GM21526 (cell line): ENCODE data around the gene TRIM36.

ENCODE experiments used
- ATAC-seq: cut with Tn5 transposase; IDR thresholded peaks from one replicate; pipeline ENCODE4 v1.9.1; 2021; ENCODE audit warnings: moderate library complexity; ENCODE audit not compliant: unreplicated experiment, low FRiP score

Gene TRIM36

GRCh38 chr5:115084246-115084793, 85.4 kb downstream of the TRIM36 start:
- no peak for ATAC-seq

- ATAC-seq: no peak
Measured at GRCh38 chr5:115079924-115080623, 89.6 kb downstream of the TRIM36 start.
